ENCODE measurements around the gene ANKRD1.
"Not testable (repeated sequence)": the region's sequence is repeated elsewhere in the genome, so short reads cannot be mapped to it uniquely, and the experiment has no call there.

The ANKRD1 gene

GRCh38 chr10:90911133-90912051 is 9.5 kb downstream of the ANKRD1 start:
- H3K4me3 ChIP-seq (ENCODE audit: low read length), result no peak overlapping the region
- no peaks in the 10 kb centered on the region for H3K9me3 ChIP-seq (ENCODE audit: control insufficient read depth, insufficient read depth, low read length)
- no peaks in the 10 kb centered on the region for H3K36me3 ChIP-seq (ENCODE audit: control insufficient read depth, insufficient read depth, low read length)
- WGBS (ENCODE audit: insufficient coverage, insufficient read length), result no CpG with 5 or more reads among the region's 12 CpGs
- H3K4me1 ChIP-seq (ENCODE audit: control insufficient read depth, insufficient read depth, low read length), result no peaks in the 10 kb centered on the region
- H3K27me3 ChIP-seq (ENCODE audit: control insufficient read depth, insufficient read depth, low read length), result peaks cover 15% of the 10 kb centered on the region
- H3K27ac ChIP-seq (ENCODE audit: low read length), result no peak overlapping the region
- peak; percentile 39 for DNase-seq (ENCODE audit: low read depth, low spot score)

GRCh38 chr10:90906596-90906995 is 14.3 kb downstream of the ANKRD1 start:
- WGBS (ENCODE audit: insufficient coverage, insufficient read length), result no CpG with 5 or more reads among the region's 1 CpG
- Histone ChIP-seq H3K36me3 (ENCODE audit: control insufficient read depth, insufficient read depth, low read length) (peaks cover 2% of the 10 kb centered on the region; the same call in 1 of the 2 replicates), H3K27me3 (ENCODE audit: control insufficient read depth, insufficient read depth, low read length) (no peaks in the 10 kb centered on the region), H3K27ac (ENCODE audit: low read length) (no peak overlapping the region), H3K4me1 (ENCODE audit: control insufficient read depth, insufficient read depth, low read length) (no peaks in the 10 kb centered on the region), H3K4me3 (ENCODE audit: low read length) (no peak overlapping the region), H3K9me3 (ENCODE audit: control insufficient read depth, insufficient read depth, low read length) (no peaks in the 10 kb centered on the region)
- DNase-seq (ENCODE audit: low read depth, low spot score), result no peak

- DNase-seq (ENCODE audit: low read depth, low spot score), result no peak
- H3K36me3 ChIP-seq (ENCODE audit: control insufficient read depth, insufficient read depth, low read length), result peaks cover 2% of the 10 kb centered on the region; the same call in 1 of the 2 replicates
- no peaks in the 10 kb centered on the region for H3K27me3 ChIP-seq (ENCODE audit: control insufficient read depth, insufficient read depth, low read length)
- H3K4me1 ChIP-seq (ENCODE audit: control insufficient read depth, insufficient read depth, low read length), result no peaks in the 10 kb centered on the region
- no peak overlapping the region for H3K27ac ChIP-seq (ENCODE audit: low read length)
- WGBS (ENCODE audit: insufficient coverage, insufficient read length), result no CpG with 5 or more reads among the region's 1 CpG
- H3K9me3 ChIP-seq (ENCODE audit: control insufficient read depth, insufficient read depth, low read length), result no peaks in the 10 kb centered on the region
- no peak overlapping the region for H3K4me3 ChIP-seq (ENCODE audit: low read length)
These were observed 15.0 kb downstream of the ANKRD1 start for GRCh38 chr10:90905925-90906324.

- no CpG with 5 or more reads among the region's 2 CpGs for WGBS (ENCODE audit: insufficient coverage, insufficient read length)
- H3K27me3 ChIP-seq (ENCODE audit: control insufficient read depth, insufficient read depth, low read length); DNase-seq (ENCODE audit: low read depth, low spot score); H3K27ac ChIP-seq (ENCODE audit: low read length); H3K9me3 ChIP-seq (ENCODE audit: control insufficient read depth, insufficient read depth, low read length); H3K4me3 ChIP-seq (ENCODE audit: low read length); H3K4me1 ChIP-seq (ENCODE audit: control insufficient read depth, insufficient read depth, low read length); H3K36me3 ChIP-seq (ENCODE audit: control insufficient read depth, insufficient read depth, low read length): not testable (repeated sequence)
These were observed 24.0 kb downstream of the ANKRD1 start for GRCh38 chr10:90896916-90897315.

- Histone ChIP-seq H3K9me3 (ENCODE audit: control insufficient read depth, insufficient read depth, low read length) (no peaks in the 10 kb centered on the region), H3K27ac (ENCODE audit: low read length) (no peak overlapping the region), H3K36me3 (ENCODE audit: control insufficient read depth, insufficient read depth, low read length) (no peaks in the 10 kb centered on the region; the same call in 1 of the 2 replicates), H3K27me3 (ENCODE audit: control insufficient read depth, insufficient read depth, low read length) (no peaks in the 10 kb centered on the region), H3K4me1 (ENCODE audit: control insufficient read depth, insufficient read depth, low read length) (no peaks in the 10 kb centered on the region), H3K4me3 (ENCODE audit: low read length) (no peak overlapping the region)
- no CpG with 5 or more reads among the region's 3 CpGs for WGBS (ENCODE audit: insufficient coverage, insufficient read length)
- no peak for DNase-seq (ENCODE audit: low read depth, low spot score)
These were observed 27.7 kb downstream of the ANKRD1 start for GRCh38 chr10:90893190-90893589.

- no peaks in the 10 kb centered on the region for H3K4me1 ChIP-seq (ENCODE audit: control insufficient read depth, insufficient read depth, low read length)
- no peaks in the 10 kb centered on the region for H3K27me3 ChIP-seq (ENCODE audit: control insufficient read depth, insufficient read depth, low read length)
- DNase-seq (ENCODE audit: low read depth, low spot score), result no peak
- WGBS (ENCODE audit: insufficient coverage, insufficient read length), result no CpG with 5 or more reads among the region's 2 CpGs
- H3K27ac ChIP-seq (ENCODE audit: low read length), result no peak overlapping the region
- no peaks in the 10 kb centered on the region for H3K9me3 ChIP-seq (ENCODE audit: control insufficient read depth, insufficient read depth, low read length)
- H3K4me3 ChIP-seq (ENCODE audit: low read length), result no peak overlapping the region
- H3K36me3 ChIP-seq (ENCODE audit: control insufficient read depth, insufficient read depth, low read length), result no peaks in the 10 kb centered on the region; the same call in 1 of the 2 replicates
These were observed 30.5 kb downstream of the ANKRD1 start for GRCh38 chr10:90890347-90890746.

- no peaks in the 10 kb centered on the region; the same call in 1 of the 2 replicates for H3K36me3 ChIP-seq (ENCODE audit: control insufficient read depth, insufficient read depth, low read length)
- WGBS (ENCODE audit: insufficient coverage, insufficient read length), result no CpG with 5 or more reads among the region's 1 CpG
These were observed 31.3 kb downstream of the ANKRD1 start for GRCh38 chr10:90889636-90890035.

GRCh38 chr10:90888387-90888786 is 32.5 kb downstream of the ANKRD1 start:
- no peaks in the 10 kb centered on the region for H3K27me3 ChIP-seq (ENCODE audit: control insufficient read depth, insufficient read depth, low read length)
- H3K4me3 ChIP-seq (ENCODE audit: low read length), result no peak overlapping the region
- H3K27ac ChIP-seq (ENCODE audit: low read length), result no peak overlapping the region
- H3K36me3 ChIP-seq (ENCODE audit: control insufficient read depth, insufficient read depth, low read length), result no peaks in the 10 kb centered on the region; the same call in 1 of the 2 replicates
- H3K4me1 ChIP-seq (ENCODE audit: control insufficient read depth, insufficient read depth, low read length), result no peaks in the 10 kb centered on the region
- DNase-seq (ENCODE audit: low read depth, low spot score), result no peak
- no CpG with 5 or more reads among the region's 6 CpGs for WGBS (ENCODE audit: insufficient coverage, insufficient read length)
- H3K9me3 ChIP-seq (ENCODE audit: control insufficient read depth, insufficient read depth, low read length), result no peaks in the 10 kb centered on the region

More at GRCh38 chr10:90889636-90890035, 31.3 kb downstream of the ANKRD1 start:
- Histone ChIP-seq H3K4me1 (ENCODE audit: control insufficient read depth, insufficient read depth, low read length) (no peaks in the 10 kb centered on the region), H3K9me3 (ENCODE audit: control insufficient read depth, insufficient read depth, low read length) (no peaks in the 10 kb centered on the region), H3K4me3 (ENCODE audit: low read length) (no peak overlapping the region), H3K27ac (ENCODE audit: low read length) (no peak overlapping the region), H3K27me3 (ENCODE audit: control insufficient read depth, insufficient read depth, low read length) (no peaks in the 10 kb centered on the region)
- DNase-seq (ENCODE audit: low read depth, low spot score), result no peak

GRCh38 chr10:90887555-90887954 is 33.3 kb downstream of the ANKRD1 start:
- Histone ChIP-seq H3K27me3 (ENCODE audit: control insufficient read depth, insufficient read depth, low read length) (no peaks in the 10 kb centered on the region), H3K4me1 (ENCODE audit: control insufficient read depth, insufficient read depth, low read length) (no peaks in the 10 kb centered on the region), H3K27ac (ENCODE audit: low read length) (no peak overlapping the region), H3K36me3 (ENCODE audit: control insufficient read depth, insufficient read depth, low read length) (no peaks in the 10 kb centered on the region; the same call in 1 of the 2 replicates), H3K4me3 (ENCODE audit: low read length) (no peak overlapping the region), H3K9me3 (ENCODE audit: control insufficient read depth, insufficient read depth, low read length) (no peaks in the 10 kb centered on the region)
- DNase-seq (ENCODE audit: low read depth, low spot score), result no peak
- no CpG with 5 or more reads among the region's 6 CpGs for WGBS (ENCODE audit: insufficient coverage, insufficient read length)

GRCh38 chr10:90885176-90885575 is 35.7 kb downstream of the ANKRD1 start:
- no CpG with 5 or more reads among the region's 1 CpG for WGBS (ENCODE audit: insufficient coverage, insufficient read length)
- H3K36me3 ChIP-seq (ENCODE audit: control insufficient read depth, insufficient read depth, low read length), result no peaks in the 10 kb centered on the region; the same call in 1 of the 2 replicates
- H3K9me3 ChIP-seq (ENCODE audit: control insufficient read depth, insufficient read depth, low read length), result no peaks in the 10 kb centered on the region
- H3K27ac ChIP-seq (ENCODE audit: low read length), result no peak overlapping the region
- no peak for DNase-seq (ENCODE audit: low read depth, low spot score)
- H3K27me3 ChIP-seq (ENCODE audit: control insufficient read depth, insufficient read depth, low read length), result no peaks in the 10 kb centered on the region
- no peak overlapping the region for H3K4me3 ChIP-seq (ENCODE audit: low read length)
- no peaks in the 10 kb centered on the region for H3K4me1 ChIP-seq (ENCODE audit: control insufficient read depth, insufficient read depth, low read length)
